ENCODE data around the gene CEP164.

DNA sequence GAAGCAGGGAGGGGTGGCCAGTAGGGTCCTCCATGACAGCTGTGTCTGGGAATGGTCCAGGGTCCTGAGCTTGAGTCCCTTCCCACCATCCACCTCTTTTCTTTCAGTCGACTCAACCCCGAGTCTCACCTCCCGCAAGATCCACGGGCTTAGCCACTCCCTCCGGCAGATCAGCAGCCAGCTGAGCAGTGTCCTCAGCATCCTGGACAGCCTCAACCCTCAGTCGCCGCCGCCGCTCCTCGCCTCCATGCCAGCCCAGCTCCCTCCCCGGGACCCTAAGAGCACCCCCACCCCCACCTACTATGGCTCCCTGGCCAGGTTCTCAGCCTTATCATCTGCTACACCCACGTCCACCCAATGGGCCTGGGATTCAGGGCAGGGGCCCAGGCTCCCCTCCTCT is 81.9 kb downstream of the CEP164 start:
- TF ChIP-seq EZH2phosphoT487 (IDR thresholded peaks at IDR 0.05; ENCODE audit: borderline replicate concordance, low read length), result no peak
- TF ChIP-seq, protein P1, sequence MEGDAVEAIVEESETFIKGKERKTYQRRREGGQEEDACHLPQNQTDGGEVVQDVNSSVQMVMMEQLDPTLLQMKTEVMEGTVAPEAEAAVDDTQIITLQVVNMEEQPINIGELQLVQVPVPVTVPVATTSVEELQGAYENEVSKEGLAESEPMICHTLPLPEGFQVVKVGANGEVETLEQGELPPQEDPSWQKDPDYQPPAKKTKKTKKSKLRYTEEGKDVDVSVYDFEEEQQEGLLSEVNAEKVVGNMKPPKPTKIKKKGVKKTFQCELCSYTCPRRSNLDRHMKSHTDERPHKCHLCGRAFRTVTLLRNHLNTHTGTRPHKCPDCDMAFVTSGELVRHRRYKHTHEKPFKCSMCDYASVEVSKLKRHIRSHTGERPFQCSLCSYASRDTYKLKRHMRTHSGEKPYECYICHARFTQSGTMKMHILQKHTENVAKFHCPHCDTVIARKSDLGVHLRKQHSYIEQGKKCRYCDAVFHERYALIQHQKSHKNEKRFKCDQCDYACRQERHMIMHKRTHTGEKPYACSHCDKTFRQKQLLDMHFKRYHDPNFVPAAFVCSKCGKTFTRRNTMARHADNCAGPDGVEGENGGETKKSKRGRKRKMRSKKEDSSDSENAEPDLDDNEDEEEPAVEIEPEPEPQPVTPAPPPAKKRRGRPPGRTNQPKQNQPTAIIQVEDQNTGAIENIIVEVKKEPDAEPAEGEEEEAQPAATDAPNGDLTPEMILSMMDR (conservative IDR thresholded peaks at IDR 0.05; ENCODE audit: low read depth, low read length), result no peak

Measured in PC-3 (cell line).